ENCODE measurements around the gene PROB1. TPM values are rescaled to one million over a fixed set of nuclear protein-coding genes. Genes with fewer than 3 reads are reported as not detected.
"Not testable (repeated sequence)": the region's sequence is repeated elsewhere in the genome, so short reads cannot be mapped to it uniquely, and the experiment has no call there.

The PROB1 gene
- total RNA-seq (2022) (1.9 and 2.4 TPM in 2 replicates), Bru-seq, nascent RNA (percentile 40 among the genes with signal in this experiment), BruChase-seq, experiment 1, labeled RNA remaining after a 6-hour chase (percentile 55 among the genes with signal in this experiment), BruChase-seq, experiment 2, labeled RNA remaining after a 2-hour chase (percentile 58 among the genes with signal in this experiment)
- long read RNA-seq: 0 reads

GRCh38 chr5:139394654-139395566, at the start of gene PROB1:
PROB1 (minus strand) TSS chr5:139395104; CDS start chr5:139395081, 23 bp downstream.
- peaks cover 27% of the 10 kb centered on the region for H3K36me3 Mint-ChIP-seq (ENCODE audit: insufficient read depth, unreplicated experiment)
- BruUV-seq (replicated peaks): no TSS peak
- H3K4me1 Mint-ChIP-seq (ENCODE audit: low read depth, unreplicated experiment): peaks cover 23% of the 10 kb centered on the region
- TF ChIP-seq, protein P1, sequence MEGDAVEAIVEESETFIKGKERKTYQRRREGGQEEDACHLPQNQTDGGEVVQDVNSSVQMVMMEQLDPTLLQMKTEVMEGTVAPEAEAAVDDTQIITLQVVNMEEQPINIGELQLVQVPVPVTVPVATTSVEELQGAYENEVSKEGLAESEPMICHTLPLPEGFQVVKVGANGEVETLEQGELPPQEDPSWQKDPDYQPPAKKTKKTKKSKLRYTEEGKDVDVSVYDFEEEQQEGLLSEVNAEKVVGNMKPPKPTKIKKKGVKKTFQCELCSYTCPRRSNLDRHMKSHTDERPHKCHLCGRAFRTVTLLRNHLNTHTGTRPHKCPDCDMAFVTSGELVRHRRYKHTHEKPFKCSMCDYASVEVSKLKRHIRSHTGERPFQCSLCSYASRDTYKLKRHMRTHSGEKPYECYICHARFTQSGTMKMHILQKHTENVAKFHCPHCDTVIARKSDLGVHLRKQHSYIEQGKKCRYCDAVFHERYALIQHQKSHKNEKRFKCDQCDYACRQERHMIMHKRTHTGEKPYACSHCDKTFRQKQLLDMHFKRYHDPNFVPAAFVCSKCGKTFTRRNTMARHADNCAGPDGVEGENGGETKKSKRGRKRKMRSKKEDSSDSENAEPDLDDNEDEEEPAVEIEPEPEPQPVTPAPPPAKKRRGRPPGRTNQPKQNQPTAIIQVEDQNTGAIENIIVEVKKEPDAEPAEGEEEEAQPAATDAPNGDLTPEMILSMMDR (IDR thresholded peaks at IDR 0.05; ENCODE audit: unreplicated experiment): no peak
- no peak within 1 kb of the TSS for H3K4me3 Mint-ChIP-seq (ENCODE audit: low read depth, unreplicated experiment)
- no peaks in the 10 kb centered on the region for H3K27me3 Mint-ChIP-seq (ENCODE audit: unreplicated experiment)
- intact Hi-C loops (cut with micrococcal nuclease; ENCODE audit: unreplicated experiment): loop anchor here (5.0 kb wide), 1 partner anchor 53 kb away; the partner anchor contains the start of gene PAIP2
- CTCF ChIA-PET: no interaction called here
- H3K27ac Mint-ChIP-seq (ENCODE audit: unreplicated experiment): no peak within 1 kb of the TSS
- H3K9me3 Mint-ChIP-seq (ENCODE audit: low read depth, unreplicated experiment): no peaks in the 10 kb centered on the region
- no peak for DNase-seq

DNA sequence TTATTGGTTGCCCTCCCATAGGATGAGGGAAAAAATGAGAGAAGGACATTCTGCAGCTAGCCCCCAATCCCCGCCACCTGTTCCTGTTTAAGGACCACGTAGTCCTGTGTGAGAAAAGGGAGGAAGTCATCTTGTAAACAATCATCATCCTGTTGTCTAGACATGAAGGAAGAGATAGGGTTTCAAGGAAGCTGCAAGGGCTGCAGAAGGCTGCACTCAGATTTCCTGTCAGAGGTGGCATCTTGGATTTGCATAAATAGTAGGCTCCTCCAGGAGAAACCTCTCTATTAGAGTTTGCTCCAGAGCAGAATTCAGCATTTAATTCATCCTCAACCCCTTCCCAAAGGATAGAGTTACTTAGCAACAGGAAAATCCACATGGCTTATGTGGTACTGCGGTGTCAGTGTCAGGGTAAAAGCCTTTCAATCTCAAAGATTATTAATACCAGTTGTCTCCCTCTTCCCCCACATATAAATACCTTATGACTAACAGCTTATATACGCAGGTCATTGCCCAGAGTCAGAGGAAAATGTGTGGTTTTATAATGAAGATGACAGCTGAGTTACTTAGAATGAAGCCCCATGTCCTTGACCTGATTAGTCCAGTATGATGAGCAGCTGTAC, 49.0 kb upstream of the PROB1 start:
- intact Hi-C loops (cut with micrococcal nuclease; ENCODE audit: unreplicated experiment): no loop called here
- BruUV-seq (replicated peaks): no TSS peak
- no peaks in the 10 kb centered on the region for H3K9me3 Mint-ChIP-seq (ENCODE audit: low read depth, unreplicated experiment)
- H3K4me1 Mint-ChIP-seq (ENCODE audit: low read depth, unreplicated experiment): peaks cover 11% of the 10 kb centered on the region
- DNase-seq: no peak
- H3K27ac Mint-ChIP-seq (ENCODE audit: unreplicated experiment): no peak overlapping the region
- no peak overlapping the region for H3K4me3 Mint-ChIP-seq (ENCODE audit: low read depth, unreplicated experiment)
- H3K27me3 Mint-ChIP-seq (ENCODE audit: unreplicated experiment): peaks cover 58% of the 10 kb centered on the region
- CTCF ChIA-PET: no interaction called here
- peaks cover 8% of the 10 kb centered on the region for H3K36me3 Mint-ChIP-seq (ENCODE audit: insufficient read depth, unreplicated experiment)
- TF ChIP-seq, protein P1 (IDR thresholded peaks at IDR 0.05; ENCODE audit: unreplicated experiment): no peak

DNA sequence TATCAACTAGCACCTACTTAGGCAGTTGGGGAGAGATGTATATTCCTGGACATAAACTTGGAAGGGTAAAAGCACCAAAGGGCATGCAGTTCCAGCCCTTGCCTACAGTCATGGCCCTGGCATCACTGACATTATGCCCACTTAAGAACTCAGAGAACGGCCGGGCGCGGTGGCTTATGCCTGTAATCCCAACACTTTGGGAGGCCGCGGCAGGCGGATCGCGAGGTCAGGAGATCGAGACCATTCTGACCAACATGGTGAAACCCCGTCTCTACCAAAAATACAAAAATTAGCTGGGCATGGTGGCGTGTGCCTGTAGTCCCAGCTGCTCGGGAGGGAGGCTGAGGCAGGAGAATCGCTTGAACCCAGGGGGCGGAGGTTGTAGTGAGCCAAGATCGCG, 45.5 kb upstream of the PROB1 start:
- H3K27ac Mint-ChIP-seq (ENCODE audit: unreplicated experiment); BruUV-seq (replicated peaks); intact Hi-C loops (cut with micrococcal nuclease; ENCODE audit: unreplicated experiment); DNase-seq; H3K9me3 Mint-ChIP-seq (ENCODE audit: low read depth, unreplicated experiment): not testable (repeated sequence)
- H3K27me3 Mint-ChIP-seq (ENCODE audit: unreplicated experiment): peaks cover 23% of the 10 kb centered on the region
- CTCF ChIA-PET: interaction anchor here (0.6 kb wide), 1 partner anchor 1021 kb away, joined by 3 read pairs; no protein-coding TSS in a partner anchor
- H3K4me1 Mint-ChIP-seq (ENCODE audit: low read depth, unreplicated experiment): peaks cover 18% of the 10 kb centered on the region
- H3K4me3 Mint-ChIP-seq (ENCODE audit: low read depth, unreplicated experiment): peak overlapping the region; percentile 93
- peaks cover 11% of the 10 kb centered on the region for H3K36me3 Mint-ChIP-seq (ENCODE audit: insufficient read depth, unreplicated experiment)

DNA sequence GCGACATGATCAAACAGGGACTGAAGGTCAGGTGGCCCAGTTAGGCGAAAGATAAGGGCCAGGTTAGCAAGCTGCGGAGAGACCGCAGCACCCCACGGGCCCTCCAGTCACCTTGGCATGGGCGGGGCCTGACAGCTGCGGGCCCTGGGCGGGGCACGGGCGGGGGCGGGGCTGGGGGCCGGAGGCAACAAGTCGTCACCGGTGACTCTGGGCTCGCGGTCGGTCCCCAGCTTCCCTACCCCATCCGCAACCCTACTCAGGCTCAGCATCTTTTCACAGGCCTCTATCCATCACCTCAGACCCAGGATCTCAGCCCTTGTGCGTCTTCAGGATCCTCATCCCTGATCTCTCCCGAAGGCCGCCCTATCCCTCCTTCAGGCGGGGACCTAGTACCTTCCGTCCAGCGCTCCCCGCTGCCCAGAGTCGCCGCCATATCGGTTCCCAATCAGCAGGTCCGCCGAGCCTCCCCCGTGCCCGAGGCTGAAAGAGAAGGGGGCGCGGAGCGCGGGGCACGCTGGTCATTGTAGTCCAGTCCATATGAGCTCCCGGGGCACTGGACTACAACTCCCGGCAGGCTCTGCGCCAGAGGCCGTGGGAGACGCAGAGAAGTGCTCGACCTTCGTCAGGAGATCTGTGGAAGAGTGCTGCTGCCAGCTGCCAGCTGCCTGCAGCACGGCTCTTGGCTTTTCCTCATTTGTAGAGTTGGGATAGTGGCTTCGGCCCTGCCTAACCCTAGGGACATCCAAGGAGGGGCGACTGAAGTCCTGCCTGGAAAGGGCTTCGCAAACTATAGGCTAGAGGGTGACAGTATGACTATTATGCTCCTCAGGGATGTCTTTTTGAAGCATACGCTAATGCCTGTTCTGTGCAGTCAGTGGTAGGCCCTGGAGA, 44.4 kb upstream of the PROB1 start, which contains the start of gene DNAJC18:
Gene DNAJC18 (minus strand): TSS at position 513 of the 891 bp plus-strand sequence. CDS start 80 bp downstream, at position 433.
- H3K9me3 Mint-ChIP-seq (ENCODE audit: low read depth, unreplicated experiment): no peaks in the 10 kb centered on the region
- CTCF ChIA-PET: interaction anchor here (0.5 to 1.3 kb wide), 9 partner anchors 9 to 1013 kb away, joined by 3 to 7 read pairs (median 4); partner anchors contain the start of gene STING1
- intact Hi-C loops (cut with micrococcal nuclease; ENCODE audit: unreplicated experiment): no loop called here
- no TSS peak for BruUV-seq (replicated peaks)
- DNase-seq: peak; percentile 91
- H3K27me3 Mint-ChIP-seq (ENCODE audit: unreplicated experiment): peaks cover 21% of the 10 kb centered on the region
- peak within 1 kb of the TSS; percentile 84 for H3K27ac Mint-ChIP-seq (ENCODE audit: unreplicated experiment)
- peaks cover 11% of the 10 kb centered on the region for H3K36me3 Mint-ChIP-seq (ENCODE audit: insufficient read depth, unreplicated experiment)
- H3K4me1 Mint-ChIP-seq (ENCODE audit: low read depth, unreplicated experiment): peaks cover 18% of the 10 kb centered on the region
- peak within 1 kb of the TSS; percentile 93 for H3K4me3 Mint-ChIP-seq (ENCODE audit: low read depth, unreplicated experiment)
- TF ChIP-seq, protein P1 (IDR thresholded peaks at IDR 0.05; ENCODE audit: unreplicated experiment): no peak
